H1 (cell line): ENCODE data around the gene OXSR1. TPM values are rescaled to one million over a fixed set of nuclear protein-coding genes. Genes with fewer than 3 reads are reported as not detected.
A peak's percentile ranks its signal among the peaks of the same experiment; 100 is the strongest.

ENCODE experiments used
- CTCF ChIA-PET: fragments of 300-600 bp; sonication (Branson Sonifier 250); formaldehyde crosslinking; loops from one replicate; lab custom pipeline; 2021; ENCODE audit not compliant: partially characterized antibody; lab: Charles Lee
- POLR2A ChIA-PET: fragments of 300-600 bp; sonication (Branson Sonifier 250); formaldehyde crosslinking; loops from one replicate; lab custom pipeline; 2021; ENCODE audit warnings: inconsistent platforms; ENCODE audit not compliant: partially characterized antibody; lab: Charles Lee
- DNase-seq, 2 experiments: peaks; one replicate each; pipeline versions ENCODE4 v3.0.0 to v3.0.0-alpha.2; 2010 to 2022; ENCODE audit warnings: low spot score in 2 of 2, low read depth in 1 of 2, mixed read lengths in 1 of 2
- FAIRE-seq: peaks from 2 replicates; lab custom pipeline; 2011; peaks lifted over from hg19 to GRCh38; lab: Jason Lieb, UNC
- H2AFZ ChIP-seq: 2 replicates; pipeline ENCODE4 v1.8.1; 2012; ENCODE audit warnings: low read length, inconsistent platforms
- H2AK5ac ChIP-seq: 2 replicates; pipeline ENCODE4 v1.6.1; 2013; ENCODE audit warnings: low read depth, low read length
- H2BK120ac ChIP-seq: replicated peaks from 2 replicates; pipeline ENCODE3; 2013; ENCODE audit warnings: low read depth, low read length, inconsistent platforms
- H2BK12ac ChIP-seq: 2 replicates; pipeline ENCODE4 v1.6.1; 2013; ENCODE audit warnings: low read depth, low read length
- H2BK15ac ChIP-seq: 2 replicates; pipeline ENCODE4 v1.6.1; 2013; ENCODE audit warnings: low read length
- H2BK20ac ChIP-seq: 2 replicates; pipeline ENCODE4 v1.6.1; 2013; ENCODE audit warnings: low read length
- H2BK5ac ChIP-seq: 2 replicates; pipeline ENCODE4 v1.6.1; 2013; ENCODE audit warnings: low read depth, low read length
- H3K14ac ChIP-seq: 2 replicates; pipeline ENCODE4 v1.6.1; 2013; ENCODE audit warnings: inconsistent platforms; ENCODE audit not compliant: insufficient read length
- H3K18ac ChIP-seq: 2 replicates; pipeline ENCODE4 v1.6.1; 2013; ENCODE audit warnings: low read length; ENCODE audit errors: extremely low read depth
- H3K23ac ChIP-seq: 2 replicates; pipeline ENCODE4 v1.6.1; 2013; ENCODE audit warnings: inconsistent platforms; ENCODE audit not compliant: insufficient read length
- H3K23me2 ChIP-seq: 2 replicates; pipeline ENCODE4 v1.6.1; 2013; ENCODE audit warnings: low read depth, low read length
- H3K27ac ChIP-seq: 2 replicates; pipeline ENCODE4 v1.6.1; 2011; ENCODE audit warnings: low read depth, low read length, inconsistent platforms
- H3K27me3 ChIP-seq, 4 experiments: replicated peaks in 1 of 4; 1 replicate in 1 of 4; 2 replicates in 3 of 4; pipeline versions ENCODE4 v1.6.1 to v1.8.1; 2011 to 2013; ENCODE audit warnings: low read length in 3 of 4, mild to moderate bottlenecking in 3 of 4, inconsistent platforms in 2 of 4, mixed read lengths in 2 of 4, moderate library complexity in 1 of 4; ENCODE audit not compliant: control insufficient read depth in 3 of 4, insufficient read depth in 3 of 4; ENCODE audit errors: extremely low read depth in 1 of 4
- H3K36me3 ChIP-seq, 4 experiments: 2 replicates each; pipeline versions ENCODE4 v1.6.1 to v1.8.1; 2011 to 2013; ENCODE audit warnings: mild to moderate bottlenecking in 4 of 4, low read length in 3 of 4, moderate library complexity in 2 of 4, control low read depth in 1 of 4, inconsistent platforms in 1 of 4; ENCODE audit not compliant: insufficient read depth in 4 of 4, control insufficient read depth in 2 of 4
- H3K4ac ChIP-seq: replicated peaks from 2 replicates; pipeline ENCODE3; 2013; ENCODE audit warnings: low read length, low read depth, mixed read lengths, inconsistent platforms; ENCODE audit not compliant: insufficient read length
- H3K4me1 ChIP-seq, 4 experiments: replicated peaks in 1 of 4; 1 replicate in 1 of 4; 2 replicates in 3 of 4; pipeline versions ENCODE4 v1.6.1 to v1.8.1; 2011 to 2013; ENCODE audit warnings: low read length in 3 of 4, inconsistent platforms in 2 of 4, mixed read lengths in 1 of 4; ENCODE audit not compliant: insufficient read depth in 4 of 4, control insufficient read depth in 3 of 4
- H3K4me2 ChIP-seq, 2 experiments: 2 replicates each; pipeline versions ENCODE4 v1.6.1 to v1.8.1; 2011 to 2013; ENCODE audit warnings: low read depth in 2 of 2, low read length in 2 of 2, control low read depth in 1 of 2, inconsistent platforms in 1 of 2, mild to moderate bottlenecking in 1 of 2; ENCODE audit not compliant: insufficient read depth in 1 of 2
- H3K4me3 ChIP-seq, 4 experiments: fragments of 200-600, 300-600 bp in 1 of 4; sonication (generic), shearing (Covaris generic), sonication (Bioruptor Twin) in 1 of 4; 2 replicates each; pipeline versions ENCODE4 v1.5.1 to v1.8.1; 2011 to 2016; ENCODE audit warnings: low read length in 4 of 4, low read depth in 3 of 4, control low read depth in 2 of 4, inconsistent platforms in 2 of 4, mild to moderate bottlenecking in 2 of 4, mixed read lengths in 1 of 4, moderate library complexity in 1 of 4; ENCODE audit not compliant: insufficient read depth in 2 of 4; ENCODE audit errors: extremely low read depth in 1 of 4
- H3K56ac ChIP-seq: replicated peaks from 2 replicates; pipeline ENCODE3; 2013; ENCODE audit warnings: low read depth, mild to moderate bottlenecking, mixed read lengths, low read length, inconsistent platforms; ENCODE audit not compliant: insufficient read length
- H3K79me1 ChIP-seq: 2 replicates; pipeline ENCODE4 v1.6.1; 2013; ENCODE audit warnings: low read depth, low read length, control low read depth
- H3K79me2 ChIP-seq, 2 experiments: 2 replicates each; pipeline versions ENCODE4 v1.6.1 to v1.8.1; 2012 to 2013; ENCODE audit warnings: low read length in 2 of 2, mild to moderate bottlenecking in 2 of 2, inconsistent platforms in 1 of 2; ENCODE audit not compliant: insufficient read depth in 2 of 2, control insufficient read depth in 1 of 2
- H3K9ac ChIP-seq, 4 experiments: replicated peaks in 1 of 4; 1 replicate in 1 of 4; 2 replicates in 3 of 4; pipeline versions ENCODE4 v1.6.1 to v1.8.1; 2011 to 2013; ENCODE audit warnings: low read depth in 3 of 4, low read length in 3 of 4, control low read depth in 2 of 4, mild to moderate bottlenecking in 2 of 4, moderate library complexity in 2 of 4, inconsistent platforms in 1 of 4; ENCODE audit errors: extremely low read depth in 1 of 4
- H3K9me3 ChIP-seq, 2 experiments: 2 replicates each; pipeline versions ENCODE4 v1.6.1 to v1.8.1; 2012 to 2013; ENCODE audit warnings: mild to moderate bottlenecking in 2 of 2, moderate library complexity in 2 of 2, control low read depth in 1 of 2, inconsistent platforms in 1 of 2, low read depth in 1 of 2, low read length in 1 of 2, mixed read lengths in 1 of 2; ENCODE audit not compliant: insufficient read depth in 2 of 2
- H4K20me1 ChIP-seq, 2 experiments: replicated peaks in 1 of 2; 2 replicates each; pipeline versions ENCODE3 to v1.8.1; 2011 to 2013; ENCODE audit warnings: inconsistent platforms in 2 of 2, low read length in 2 of 2, mild to moderate bottlenecking in 1 of 2; ENCODE audit not compliant: insufficient read depth in 2 of 2, control insufficient read depth in 1 of 2
- H4K5ac ChIP-seq: 2 replicates; pipeline ENCODE4 v1.6.1; 2013; ENCODE audit warnings: low read length, low read depth, mixed read lengths, inconsistent platforms; ENCODE audit not compliant: insufficient read length
- H4K8ac ChIP-seq: 2 replicates; pipeline ENCODE4 v1.8.0; 2013; ENCODE audit warnings: mild to moderate bottlenecking, moderate library complexity, low read length, inconsistent platforms; ENCODE audit not compliant: insufficient read depth; ENCODE audit errors: extremely low read depth
- H4K91ac ChIP-seq: replicated peaks from 2 replicates; pipeline ENCODE3; 2013; ENCODE audit warnings: low read length, mixed read lengths, inconsistent platforms; ENCODE audit not compliant: insufficient read length
- ATF3 ChIP-seq: IDR thresholded peaks from 2 replicates; pipeline ENCODE4 v1.6.1; 2011; ENCODE audit warnings: low read depth, mild to moderate bottlenecking, low read length; ENCODE audit not compliant: insufficient read depth
- BRCA1 ChIP-seq: IDR thresholded peaks from 2 replicates; pipeline ENCODE4 v1.6.1; 2012; ENCODE audit warnings: low read depth, low read length, improper control_type of control experiment
- CBX8 ChIP-seq: fragments of 300-800, 300-1000 bp; sonication (generic); IDR thresholded peaks from 2 replicates; pipeline ENCODE4 v1.7.1; 2016; ENCODE audit warnings: low read depth, low read length, borderline replicate concordance
- JUND ChIP-seq: IDR thresholded peaks from 2 replicates; pipeline ENCODE4 v1.6.1; 2011; ENCODE audit warnings: mild to moderate bottlenecking, improper control_type of control experiment, low read length
- MAX ChIP-seq: IDR thresholded peaks from 2 replicates; pipeline ENCODE4 v1.6.1; 2012; ENCODE audit warnings: inconsistent platforms
- RAD21 ChIP-seq, 2 experiments: IDR thresholded peaks in 1 of 2; conservative IDR thresholded peaks in 1 of 2; 2 replicates each; pipeline ENCODE4 v1.6.1; 2011; ENCODE audit warnings: low read depth in 2 of 2, low read length in 2 of 2, improper control_type of control experiment in 1 of 2, inconsistent platforms in 1 of 2, mild to moderate bottlenecking in 1 of 2, moderate library complexity in 1 of 2
- TBP ChIP-seq: IDR thresholded peaks from 2 replicates; pipeline ENCODE4 v1.6.1; 2011; ENCODE audit warnings: low read depth, low read length, improper control_type of control experiment
- TEAD4 ChIP-seq: IDR thresholded peaks from 2 replicates; pipeline ENCODE4 v1.6.1; 2012; ENCODE audit warnings: low read depth, low read length, inconsistent platforms, mixed read lengths
- YY1 ChIP-seq: IDR thresholded peaks from 2 replicates; pipeline ENCODE4 v1.6.1; 2011; ENCODE audit warnings: low read depth, mild to moderate bottlenecking, low read length
- polyA plus RNA-seq, 7 experiments: library from polyadenylated mRNA; depleted of rRNA in 3 of 7; stranded (reverse) in 5 of 7; unstranded in 2 of 7; fragments of >200 nt in 5 of 7; fragments of 200-250 nt in 2 of 7; gene quantifications; 1 replicate in 5 of 7; 2 replicates in 1 of 7; 4 replicates in 1 of 7; pipeline versions ENCODE4 v1.2.1 to v1.2.3, GENCODE V29; 2011 to 2013; ENCODE audit warnings: missing spikeins in 2 of 7, mixed read lengths in 2 of 7
- total RNA-seq: library from RNA; stranded (reverse); fragmentation: NEBNext Ultra II Directional; extraction: Animal tissue kit (Norgen Biotek cat#: 25700); gene quantifications from 2 replicates; pipeline ENCODE4 v1.2.1, GENCODE V29; 2021

OXSR1 gene
- total and polyA plus RNA-seq, 2 of the 8 experiments (the other 6 are each of a cell fraction or from before 2014, with no cell fraction given): 25.1 to 47.0 TPM

- Histone ChIP-seq H2BK15ac (no peak overlapping the region), H3K23ac (no peak overlapping the region), H3K9me3 (no peaks in the 10 kb centered on the region), H3K9ac (no peak overlapping the region), H4K8ac (no peak overlapping the region), H3K14ac (no peak overlapping the region), H3K4me1 (no peaks in the 10 kb centered on the region), H3K27ac (no peak overlapping the region), H3K4me3 (no peak overlapping the region), H4K20me1 (peaks cover 0 to 4% of the 10 kb centered on the region in 2 experiments), H2BK12ac (no peak overlapping the region), H2AK5ac (no peak overlapping the region), H3K27me3 (no peaks in the 10 kb centered on the region), H2BK120ac (no peak overlapping the region), H3K18ac (no peak overlapping the region), H3K4me2 (no peak overlapping the region), H4K5ac (no peak overlapping the region), H3K56ac (no peak overlapping the region), H3K4ac (no peak overlapping the region), H2AFZ (no peak overlapping the region), H3K79me1 (no peaks in the 10 kb centered on the region; the same call in 1 of the 2 replicates), H2BK5ac (no peak overlapping the region), H4K91ac (no peak overlapping the region), H2BK20ac (no peak overlapping the region), H3K23me2 (no peaks in the 10 kb centered on the region), H3K79me2 (no peaks in the 10 kb centered on the region), H3K36me3 (peaks cover 4 to 47% (median 32%) of the 10 kb centered on the region in 4 experiments; a peak in 7 of 8 replicates)
- FAIRE-seq (no peak), DNase-seq (no peak)
- no peak for TF ChIP-seq MAX
- TF ChIP-seq TEAD4: no peak
- no peak for TF ChIP-seq CBX8
- no peak for TF ChIP-seq BRCA1
- no peak for TF ChIP-seq TBP
- no peak for TF ChIP-seq JUND
- TF ChIP-seq RAD21 (IDR thresholded peaks at IDR 0.05 in 1 of 2, conservative IDR thresholded peaks at IDR 0.05 in 1 of 2; ENCODE audit: low read depth in 2 of 2, low read length in 2 of 2): 0 out of 4 replicates have a peak, but pooled peaks of 1 of the 2 experiments have one; percentile 4
- TF ChIP-seq YY1: no peak
- no peak for TF ChIP-seq ATF3
- CTCF ChIA-PET: interaction anchor here (0.9 to 1.5 kb wide), 4 partner anchors 30 to 129 kb away, joined by 3 to 4 read pairs (median 3); no protein-coding TSS in a partner anchor
- POLR2A ChIA-PET: no interaction called here
Observed at GRCh38 chr3:38247366-38248035, 82.2 kb downstream of the OXSR1 start.
